Measurements from ENCODE around the gene BARX1.

The BARX1 gene

DNA sequence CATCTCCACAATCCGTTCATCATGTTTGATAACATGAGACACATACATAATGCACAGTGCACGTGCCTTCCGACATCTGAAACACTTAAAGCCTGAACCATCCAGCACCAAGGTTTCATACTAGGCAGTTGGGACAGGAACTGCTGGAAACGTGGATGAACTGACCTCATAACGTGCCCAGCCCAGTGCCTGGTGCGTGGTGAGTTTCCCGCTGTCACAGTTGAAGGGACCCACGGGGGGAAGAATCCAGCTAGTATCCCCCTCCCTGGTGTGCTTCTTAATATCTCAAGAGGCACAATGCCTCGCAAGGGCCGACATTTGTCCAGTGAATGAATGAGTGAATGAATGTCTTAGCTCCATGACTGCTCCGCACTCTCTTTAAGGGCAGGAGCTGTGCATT is 23.2 kb downstream of the BARX1 start:
- TF ChIP-seq CTCF (IDR thresholded peaks at IDR 0.05; ENCODE audit: low read depth, low read length, missing control alignments), result no peak
- H3K4me3 ChIP-seq (ENCODE audit: low read depth, low read length), result no peak overlapping the region
- DNase-seq (ENCODE audit: low read depth), result no peak

- no peak for TF ChIP-seq CTCF (IDR thresholded peaks at IDR 0.05; ENCODE audit: low read depth, low read length, missing control alignments)
- no peak overlapping the region for H3K4me3 ChIP-seq (ENCODE audit: low read depth, low read length)
- no peak for DNase-seq (ENCODE audit: low read depth)
Observed at GRCh38 chr9:93930070-93930469, 25.1 kb downstream of the BARX1 start.

GRCh38 chr9:93929231-93929630 is 25.9 kb downstream of the BARX1 start:
- no peak overlapping the region for H3K4me3 ChIP-seq (ENCODE audit: low read depth, low read length)
- TF ChIP-seq CTCF (IDR thresholded peaks at IDR 0.05; ENCODE audit: low read depth, low read length, missing control alignments), result no peak
- no peak for DNase-seq (ENCODE audit: low read depth)

DNA sequence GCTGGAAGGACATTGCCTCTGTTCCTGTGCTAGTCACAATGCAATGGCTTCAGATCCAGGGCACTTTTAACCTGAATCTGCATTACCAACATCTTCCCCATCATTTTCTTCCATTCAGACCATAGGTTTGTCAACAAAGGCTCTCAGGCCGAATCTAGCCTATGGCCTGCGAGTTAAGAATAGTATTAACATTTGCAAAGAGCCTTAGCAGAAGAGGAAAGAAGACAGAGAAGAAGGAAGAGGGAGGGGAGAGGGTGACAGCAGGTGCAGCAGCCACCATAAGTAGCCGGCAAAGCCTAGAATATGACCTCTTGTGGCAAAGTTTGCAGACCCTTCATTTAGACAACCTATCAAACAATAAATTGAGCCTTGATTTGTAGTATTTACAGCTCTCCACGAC is 32.6 kb downstream of the BARX1 start:
- no peak overlapping the region for H3K4me3 ChIP-seq (ENCODE audit: low read depth, low read length)
- DNase-seq (ENCODE audit: low read depth), result no peak
- TF ChIP-seq CTCF (IDR thresholded peaks at IDR 0.05; ENCODE audit: low read depth, low read length, missing control alignments), result no peak

DNA sequence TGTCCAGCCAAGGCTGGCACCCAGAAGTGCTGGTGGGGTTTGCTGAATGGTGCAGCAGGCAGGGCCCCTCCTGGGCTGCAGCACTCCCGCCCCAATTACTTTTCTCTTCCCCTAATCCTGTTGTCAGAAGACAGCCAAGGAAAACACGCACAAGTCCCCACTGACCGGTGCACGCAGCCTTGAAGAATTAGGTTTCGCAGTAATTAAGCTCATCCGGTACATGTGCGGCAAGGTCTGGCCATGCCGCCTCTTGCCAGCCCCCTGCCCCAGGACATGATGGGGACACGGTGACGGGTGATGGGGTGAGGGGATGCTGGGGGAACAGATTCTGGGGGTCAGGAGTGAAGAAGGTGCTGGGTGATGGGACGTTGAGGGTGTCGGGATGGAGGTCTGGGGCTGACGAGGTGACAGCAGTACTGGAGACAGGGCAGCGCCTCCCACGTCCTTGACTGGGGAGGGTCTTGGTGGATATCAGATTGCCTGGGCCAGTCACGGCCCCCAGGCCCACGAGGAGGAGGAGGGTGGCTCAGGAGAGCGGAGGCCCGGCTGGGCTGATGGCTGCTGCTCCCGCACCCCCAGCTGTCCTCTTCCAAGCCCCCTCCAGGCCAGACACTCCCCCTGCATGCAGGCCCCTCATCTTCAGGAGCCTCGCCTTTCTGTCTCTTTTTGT is 34.9 kb downstream of the BARX1 start:
- no peak for DNase-seq (ENCODE audit: low read depth)
- H3K4me3 ChIP-seq (ENCODE audit: low read depth, low read length), result no peak overlapping the region
- no peak for TF ChIP-seq CTCF (IDR thresholded peaks at IDR 0.05; ENCODE audit: low read depth, low read length, missing control alignments)

GRCh38 chr9:93918061-93918460 is 37.1 kb downstream of the BARX1 start:
- no peak for DNase-seq (ENCODE audit: low read depth)
- no peak for TF ChIP-seq CTCF (IDR thresholded peaks at IDR 0.05; ENCODE audit: low read depth, low read length, missing control alignments)
- H3K4me3 ChIP-seq (ENCODE audit: low read depth, low read length), result no peak overlapping the region

- no peak for TF ChIP-seq CTCF (IDR thresholded peaks at IDR 0.05; ENCODE audit: low read depth, low read length, missing control alignments)
- no peak overlapping the region for H3K4me3 ChIP-seq (ENCODE audit: low read depth, low read length)
- DNase-seq (ENCODE audit: low read depth), result no peak
Observed at GRCh38 chr9:93917121-93917853, 37.9 kb downstream of the BARX1 start.

All from GM12864 (cell line).